Heart right ventricle (tissue), 16 donors: ENCODE results near the gene OR4A15. TPM values are rescaled to one million over a fixed set of nuclear protein-coding genes. Genes with fewer than 3 reads are reported as not detected.

ENCODE experiments used
- ATAC-seq, 8 donors: fragments of 200-7000 bp; cut with Tn5 transposase; one replicate each; pipeline ENCODE4 v1.9.1; 2020; ENCODE audit warnings: mild to moderate bottlenecking in 8 of 8, moderate library complexity in 8 of 8, moderate number of reproducible peaks in 1 of 8
- DNase-seq, 2 donors: peaks; one replicate each; pipeline ENCODE4 v3.0.0-alpha.2; 2020
- H3K27ac ChIP-seq, 10 donors: fragments of 200-600 bp; sonication (generic) in 2 of 10; one replicate each; pipeline versions ENCODE4 v1.5.0 to v1.8.0; 2020 to 2022; ENCODE audit warnings: mild to moderate bottlenecking in 3 of 10
- H3K27me3 ChIP-seq, 7 donors: fragments of 200-600 bp; one replicate each; pipeline ENCODE4 v1.8.0; 2021 to 2022; ENCODE audit warnings: mild to moderate bottlenecking in 2 of 7
- H3K36me3 ChIP-seq, 9 donors: fragments of 200-600 bp; sonication (generic) in 1 of 9; one replicate each; pipeline versions ENCODE4 v1.5.0 to v1.8.0; 2020 to 2022; ENCODE audit warnings: mild to moderate bottlenecking in 2 of 9
- H3K4me1 ChIP-seq, 9 donors: fragments of 200-600 bp; sonication (generic) in 1 of 9; one replicate each; pipeline versions ENCODE4 v1.5.0 to v1.8.0; 2020 to 2022; ENCODE audit warnings: mild to moderate bottlenecking in 4 of 9
- H3K4me3 ChIP-seq, 10 donors: fragments of 200-600 bp; sonication (generic) in 2 of 10; one replicate each; pipeline versions ENCODE4 v1.5.0 to v1.8.0; 2020 to 2022; ENCODE audit warnings: mild to moderate bottlenecking in 7 of 10, moderate library complexity in 2 of 10
- H3K9me3 ChIP-seq, 11 donors: fragments of 200-600 bp in 10 of 11; sonication (generic) in 2 of 11; one replicate each; pipeline versions ENCODE4 v1.5.0 to v1.8.0; 2013 to 2022; ENCODE audit warnings: mild to moderate bottlenecking in 2 of 11, control low read depth in 1 of 11, moderate library complexity in 1 of 11
- WGBS, 2 donors: extraction: QIAGEN DNeasy Blood & Tissue Kit; methylation state at CpG; one replicate each; pipeline ENCODE4 v1.1.7; 2013; ENCODE audit warnings: inconsistent platforms in 1 of 2; 5-methylcytosine and 5-hydroxymethylcytosine counted together
- intact Hi-C, 10 donors: fragments of 100-400 bp; cut with DNase I; formaldehyde crosslinking; loops; one replicate each; pipeline versions ENCODE4 v1.11.1 to v1.14.2; 2022
- polyA plus RNA-seq, 2 donors: library from polyadenylated mRNA; stranded (reverse); fragments of 200-250 nt; gene quantifications; one replicate each; pipeline ENCODE4 v1.2.3, GENCODE V29; 2013
- total RNA-seq, 10 donors: library from RNA; stranded (reverse); fragmentation: NEBNext Ultra II Directional in 3 of 10; extraction: Animal tissue kit (Norgen Biotek cat#: 25700) in 3 of 10; gene quantifications; one replicate each; pipeline versions ENCODE4 v1.2.1 to v1.2.4, GENCODE V29; 2021 to 2023
- TF ChIP-seq, protein P1 (sequence below), 9 donors: fragments of 200-600 bp; sonication (generic) in 2 of 9; IDR thresholded peaks; one replicate each; pipeline versions ENCODE4 v1.5.0 to v1.8.0; 2021 to 2022; ENCODE audit warnings: antibody characterized with exemption in 9 of 9, mild to moderate bottlenecking in 5 of 9, moderate library complexity in 1 of 9
- donor health status: Arrhythmogenic right ventricular cardiomyopathy.
- donor health status: ischemic (EF 13 %, LVEDD 7.1; RV severe dilation, severe dysfunction).
- donor health status: healthy with polysubstance abuse.
- donor health status: DM: no; HTN: yes; CAD: no.
- donor health status: DM: no; HTN: no; CAD: no.
- donor health status: ischemic (EF 25% LVEDD 6.9; RV normal size, moderate dysfunction).
- donor health status: ischemic (EF 25% LVEDD 5.7; RV mildly dilated, moderate dysfunction).
- donor health status: healthy.
- donor health status: DM: yes; HTN: yes; CAD: no.
- donor health status: Ischemic cardiomyopathy.
- donor health status: ischemic (EF 35%, LVEDD 5.7; RV mildly dilated, moderate dysfunction).
- donor health status: nonischemic (EF 11% LVEDD 7.7; RV severe dilation, severe dysfunction).
- donor health status: DM: yes; HTN: yes; CAD: no.
- donor health status: PGD.
- donor health status: ischemic (EF 29% LVEDD 5.4; RV normal size, mild dysfunction).
- donor health status: nonischemic (EF 23%, LVEDD 6.1; RV moderate dilation, normal function).

The OR4A15 gene
- total and polyA plus RNA-seq, 12 donors = not detected

DNA sequence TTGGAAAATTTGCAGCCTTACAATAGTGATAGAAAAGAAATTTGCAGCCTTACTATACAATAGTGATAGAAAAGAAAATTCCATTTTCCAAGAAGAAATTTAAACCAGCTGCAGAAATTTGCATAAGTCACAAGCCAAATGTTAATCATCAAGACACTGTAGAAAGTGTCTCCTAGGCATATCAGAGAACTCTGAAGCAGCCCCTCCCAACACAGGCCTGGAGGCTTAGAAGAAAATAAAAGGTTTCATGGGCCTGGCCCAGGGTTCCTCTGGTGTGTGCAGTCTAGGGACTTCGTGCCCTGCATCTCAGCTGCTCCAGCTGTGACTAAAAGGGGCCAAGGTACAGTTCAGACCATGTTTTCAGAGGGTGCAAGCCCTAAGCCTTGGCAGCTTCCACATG is 18.7 kb upstream of the OR4A15 start:
- no peaks in the 10 kb centered on the region for H3K36me3 ChIP-seq
- H3K27me3 ChIP-seq = no peaks in the 10 kb centered on the region
- DNase-seq (no peak), ATAC-seq (no peak)
- H3K4me3 ChIP-seq = no peak overlapping the region
- peaks cover 0 to 25% (median 0%) of the 10 kb centered on the region in 11 donors for H3K9me3 ChIP-seq
- no peak overlapping the region for H3K27ac ChIP-seq
- TF ChIP-seq, protein P1, sequence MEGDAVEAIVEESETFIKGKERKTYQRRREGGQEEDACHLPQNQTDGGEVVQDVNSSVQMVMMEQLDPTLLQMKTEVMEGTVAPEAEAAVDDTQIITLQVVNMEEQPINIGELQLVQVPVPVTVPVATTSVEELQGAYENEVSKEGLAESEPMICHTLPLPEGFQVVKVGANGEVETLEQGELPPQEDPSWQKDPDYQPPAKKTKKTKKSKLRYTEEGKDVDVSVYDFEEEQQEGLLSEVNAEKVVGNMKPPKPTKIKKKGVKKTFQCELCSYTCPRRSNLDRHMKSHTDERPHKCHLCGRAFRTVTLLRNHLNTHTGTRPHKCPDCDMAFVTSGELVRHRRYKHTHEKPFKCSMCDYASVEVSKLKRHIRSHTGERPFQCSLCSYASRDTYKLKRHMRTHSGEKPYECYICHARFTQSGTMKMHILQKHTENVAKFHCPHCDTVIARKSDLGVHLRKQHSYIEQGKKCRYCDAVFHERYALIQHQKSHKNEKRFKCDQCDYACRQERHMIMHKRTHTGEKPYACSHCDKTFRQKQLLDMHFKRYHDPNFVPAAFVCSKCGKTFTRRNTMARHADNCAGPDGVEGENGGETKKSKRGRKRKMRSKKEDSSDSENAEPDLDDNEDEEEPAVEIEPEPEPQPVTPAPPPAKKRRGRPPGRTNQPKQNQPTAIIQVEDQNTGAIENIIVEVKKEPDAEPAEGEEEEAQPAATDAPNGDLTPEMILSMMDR (IDR thresholded peaks at IDR 0.05) = no peak
- H3K4me1 ChIP-seq = no peaks in the 10 kb centered on the region
- intact Hi-C loops = no loop called here
- WGBS, 2 donors = 4 to 8% methylated on average over 1 of the region's 1 CpG

DNA sequence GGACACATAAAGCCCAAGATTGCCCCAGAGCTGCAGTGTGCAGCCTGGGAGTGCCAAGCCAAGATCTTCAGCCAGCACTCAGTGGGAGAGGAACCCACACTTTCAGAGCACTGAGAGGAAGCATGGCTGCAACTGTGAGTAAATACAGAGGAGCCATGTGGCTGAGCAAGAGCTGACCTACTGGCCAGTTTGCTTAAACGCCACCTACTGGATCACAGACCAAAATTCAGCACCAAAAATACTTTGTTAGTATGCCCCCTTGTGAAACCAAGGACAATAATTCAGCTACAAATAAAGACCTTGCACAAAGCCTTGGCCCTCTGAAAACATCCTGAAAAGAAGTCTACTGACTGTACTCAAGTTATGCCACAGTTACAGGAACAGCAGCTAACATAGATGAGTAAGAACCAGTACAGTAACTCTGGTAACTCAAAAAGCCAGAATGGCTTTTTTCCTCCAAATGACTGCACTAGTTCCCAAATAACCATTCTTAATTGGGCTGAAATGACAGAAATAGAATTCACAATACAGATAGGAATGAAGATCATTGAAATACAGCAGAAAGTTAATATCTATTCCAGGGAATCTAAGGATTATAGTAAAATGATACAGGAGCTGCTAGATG is 10.1 kb upstream of the OR4A15 start:
- Histone ChIP-seq H3K27me3 (no peaks in the 10 kb centered on the region), H3K4me1 (no peaks in the 10 kb centered on the region), H3K36me3 (no peaks in the 10 kb centered on the region), H3K9me3 (peaks cover 0 to 32% (median 0%) of the 10 kb centered on the region in 11 donors), H3K27ac (no peak overlapping the region), H3K4me3 (no peak overlapping the region)
- no peak for ATAC-seq
- intact Hi-C loops = no loop called here
- TF ChIP-seq, protein P1 (IDR thresholded peaks at IDR 0.05) = no peak
- no peak for DNase-seq
- 4 to 8% methylated on average over 1 of the region's 1 CpG for WGBS, 2 donors

DNA sequence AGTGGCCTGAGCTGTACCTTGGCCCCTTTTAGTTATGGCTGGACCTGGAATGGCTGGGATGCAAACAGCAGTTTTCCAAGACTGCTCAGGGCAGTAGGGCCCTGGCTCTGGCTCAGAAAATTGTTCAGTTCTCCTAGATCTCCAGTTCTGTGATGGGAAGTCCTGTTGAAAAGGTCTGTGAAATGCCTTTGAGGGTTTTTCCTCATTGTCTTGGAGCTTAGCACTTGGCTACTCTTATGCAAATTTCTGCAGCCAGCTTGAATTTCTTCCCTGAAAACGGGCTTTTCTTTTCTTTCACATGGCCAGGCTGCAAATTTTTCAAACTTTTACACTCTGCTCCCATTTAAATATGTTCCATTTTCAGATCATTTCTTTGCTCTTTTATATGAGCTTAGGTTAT is 33.2 kb downstream of the OR4A15 start:
- TF ChIP-seq, protein P1 (IDR thresholded peaks at IDR 0.05) = no peak

More for the DNA sequence above, 33.2 kb downstream of the OR4A15 start:
- Histone ChIP-seq H3K36me3 (no peaks in the 10 kb centered on the region), H3K27ac (no peak overlapping the region), H3K9me3 (peaks cover 0 to 41% (median 3%) of the 10 kb centered on the region in 11 donors), H3K4me1 (no peaks in the 10 kb centered on the region), H3K4me3 (no peak overlapping the region), H3K27me3 (no peaks in the 10 kb centered on the region)
- WGBS, 2 donors = 9 to 17% methylated on average over 1 of the region's 1 CpG
- intact Hi-C loops = no loop called here
- DNase-seq = no peak
- no peak for ATAC-seq

Other genes starting within 250 kb of the OR4A15 start
- gene TRIM48, start 105.8 kb upstream of the OR4A15 start, total RNA-seq = not detected
- gene TRIM48, start 105.8 kb upstream of the OR4A15 start, polyA plus RNA-seq = not detected
- not detected for gene OR4A16, start 24.8 kb upstream of the OR4A15 start, total RNA-seq
- not detected for gene OR4A16, start 24.8 kb upstream of the OR4A15 start, polyA plus RNA-seq
- gene OR4C15, start 186.5 kb downstream of the OR4A15 start, total RNA-seq = not detected
- gene OR4C15, start 186.5 kb downstream of the OR4A15 start, polyA plus RNA-seq = not detected
- gene OR4C16, start 204.2 kb downstream of the OR4A15 start, total RNA-seq = not detected
- gene OR4C16, start 204.2 kb downstream of the OR4A15 start, polyA plus RNA-seq = not detected
- not detected for gene OR4C11, start 239.7 kb downstream of the OR4A15 start, total RNA-seq
- not detected for gene OR4C11, start 239.7 kb downstream of the OR4A15 start, polyA plus RNA-seq